Liver (tissue), 3 donors: ENCODE measurements around the gene HSF4.

Experiments
- JUND ChIP-seq, 2 donors: IDR thresholded peaks; 2 replicates each; pipeline ENCODE4 v1.6.1; 2016; ENCODE audit warnings: antibody characterized with exemption in 2 of 2
- RAD21 ChIP-seq, 2 donors: IDR thresholded peaks; 2 replicates each; pipeline ENCODE4 v1.6.1; 2016; ENCODE audit warnings: antibody characterized with exemption in 2 of 2, mild to moderate bottlenecking in 2 of 2
- TAF1 ChIP-seq: conservative IDR thresholded peaks from 2 replicates; pipeline ENCODE4 v1.6.1; 2016; ENCODE audit warnings: antibody characterized with exemption, mild to moderate bottlenecking
- TF ChIP-seq, protein P1 (sequence below): fragments of 150-350 bp; IDR thresholded peaks from 2 replicates; pipeline ENCODE4 v1.5.1; 2017; ENCODE audit warnings: improper control_type of control experiment, low read depth, low read length; ENCODE audit not compliant: missing input control
- TF ChIP-seq, protein P2 (sequence below): IDR thresholded peaks from 2 replicates; pipeline ENCODE4 v1.6.1; 2016; ENCODE audit warnings: antibody characterized with exemption
- TF ChIP-seq, protein P3 (sequence below): IDR thresholded peaks from 2 replicates; pipeline ENCODE4 v1.6.1; 2016; ENCODE audit warnings: antibody characterized with exemption
- TF ChIP-seq, protein P4 (sequence below): IDR thresholded peaks from 2 replicates; pipeline ENCODE4 v1.6.1; 2016; ENCODE audit warnings: antibody characterized with exemption
- donor health status: healthy.
- donor health status: healthy.

DNA sequence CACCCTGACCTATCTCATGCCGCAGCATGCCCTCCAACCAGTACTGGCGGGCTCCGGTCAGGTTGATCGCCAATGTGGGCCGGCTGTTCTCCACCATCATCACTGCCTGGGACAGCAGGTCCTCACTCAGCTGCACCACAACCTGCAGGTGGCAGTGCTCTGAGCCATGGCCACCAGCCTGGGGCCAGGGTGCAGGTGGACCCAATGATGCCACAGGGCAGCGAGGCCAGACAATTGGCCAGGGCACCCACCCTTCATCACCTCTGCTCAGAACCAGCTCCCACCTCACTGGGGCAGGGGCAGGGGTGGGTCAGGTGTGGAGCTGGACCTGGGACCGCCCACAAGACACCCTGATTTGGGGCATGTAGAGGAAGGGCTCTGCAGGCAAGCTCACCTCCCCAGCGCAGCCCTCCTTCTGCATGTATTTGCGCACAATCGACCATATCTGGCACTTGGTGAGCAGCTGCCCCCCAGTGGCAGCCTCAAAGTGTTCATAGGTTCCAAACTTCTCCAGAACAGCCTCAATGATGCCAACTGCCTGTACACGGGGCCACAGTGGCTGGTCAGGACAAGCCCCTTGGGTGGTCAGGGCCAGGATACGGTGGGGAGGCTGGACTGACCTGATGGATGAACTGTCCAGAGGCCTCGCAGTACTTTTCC lies 15.0 kb downstream of the HSF4 start:
- TF ChIP-seq, protein P1, sequence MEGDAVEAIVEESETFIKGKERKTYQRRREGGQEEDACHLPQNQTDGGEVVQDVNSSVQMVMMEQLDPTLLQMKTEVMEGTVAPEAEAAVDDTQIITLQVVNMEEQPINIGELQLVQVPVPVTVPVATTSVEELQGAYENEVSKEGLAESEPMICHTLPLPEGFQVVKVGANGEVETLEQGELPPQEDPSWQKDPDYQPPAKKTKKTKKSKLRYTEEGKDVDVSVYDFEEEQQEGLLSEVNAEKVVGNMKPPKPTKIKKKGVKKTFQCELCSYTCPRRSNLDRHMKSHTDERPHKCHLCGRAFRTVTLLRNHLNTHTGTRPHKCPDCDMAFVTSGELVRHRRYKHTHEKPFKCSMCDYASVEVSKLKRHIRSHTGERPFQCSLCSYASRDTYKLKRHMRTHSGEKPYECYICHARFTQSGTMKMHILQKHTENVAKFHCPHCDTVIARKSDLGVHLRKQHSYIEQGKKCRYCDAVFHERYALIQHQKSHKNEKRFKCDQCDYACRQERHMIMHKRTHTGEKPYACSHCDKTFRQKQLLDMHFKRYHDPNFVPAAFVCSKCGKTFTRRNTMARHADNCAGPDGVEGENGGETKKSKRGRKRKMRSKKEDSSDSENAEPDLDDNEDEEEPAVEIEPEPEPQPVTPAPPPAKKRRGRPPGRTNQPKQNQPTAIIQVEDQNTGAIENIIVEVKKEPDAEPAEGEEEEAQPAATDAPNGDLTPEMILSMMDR: no peak
- TF ChIP-seq JUND (IDR thresholded peaks at IDR 0.05): no peak
- TF ChIP-seq, protein P2, sequence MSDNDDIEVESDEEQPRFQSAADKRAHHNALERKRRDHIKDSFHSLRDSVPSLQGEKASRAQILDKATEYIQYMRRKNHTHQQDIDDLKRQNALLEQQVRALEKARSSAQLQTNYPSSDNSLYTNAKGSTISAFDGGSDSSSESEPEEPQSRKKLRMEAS: no peak
- no peak for TF ChIP-seq RAD21 (IDR thresholded peaks at IDR 0.05)
- TF ChIP-seq, protein P3, sequence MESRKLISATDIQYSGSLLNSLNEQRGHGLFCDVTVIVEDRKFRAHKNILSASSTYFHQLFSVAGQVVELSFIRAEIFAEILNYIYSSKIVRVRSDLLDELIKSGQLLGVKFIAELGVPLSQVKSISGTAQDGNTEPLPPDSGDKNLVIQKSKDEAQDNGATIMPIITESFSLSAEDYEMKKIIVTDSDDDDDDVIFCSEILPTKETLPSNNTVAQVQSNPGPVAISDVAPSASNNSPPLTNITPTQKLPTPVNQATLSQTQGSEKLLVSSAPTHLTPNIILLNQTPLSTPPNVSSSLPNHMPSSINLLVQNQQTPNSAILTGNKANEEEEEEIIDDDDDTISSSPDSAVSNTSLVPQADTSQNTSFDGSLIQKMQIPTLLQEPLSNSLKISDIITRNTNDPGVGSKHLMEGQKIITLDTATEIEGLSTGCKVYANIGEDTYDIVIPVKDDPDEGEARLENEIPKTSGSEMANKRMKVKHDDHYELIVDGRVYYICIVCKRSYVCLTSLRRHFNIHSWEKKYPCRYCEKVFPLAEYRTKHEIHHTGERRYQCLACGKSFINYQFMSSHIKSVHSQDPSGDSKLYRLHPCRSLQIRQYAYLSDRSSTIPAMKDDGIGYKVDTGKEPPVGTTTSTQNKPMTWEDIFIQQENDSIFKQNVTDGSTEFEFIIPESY: no peak
- TF ChIP-seq, protein P4, sequence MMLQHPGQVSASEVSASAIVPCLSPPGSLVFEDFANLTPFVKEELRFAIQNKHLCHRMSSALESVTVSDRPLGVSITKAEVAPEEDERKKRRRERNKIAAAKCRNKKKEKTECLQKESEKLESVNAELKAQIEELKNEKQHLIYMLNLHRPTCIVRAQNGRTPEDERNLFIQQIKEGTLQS: no peak
- no peak for TF ChIP-seq TAF1
